ENCODE measurements around the gene AIP.
"Not testable (repeated sequence)": the region's sequence is repeated elsewhere in the genome, so short reads cannot be mapped to it uniquely, and the experiment has no call there.

AIP gene

DNA sequence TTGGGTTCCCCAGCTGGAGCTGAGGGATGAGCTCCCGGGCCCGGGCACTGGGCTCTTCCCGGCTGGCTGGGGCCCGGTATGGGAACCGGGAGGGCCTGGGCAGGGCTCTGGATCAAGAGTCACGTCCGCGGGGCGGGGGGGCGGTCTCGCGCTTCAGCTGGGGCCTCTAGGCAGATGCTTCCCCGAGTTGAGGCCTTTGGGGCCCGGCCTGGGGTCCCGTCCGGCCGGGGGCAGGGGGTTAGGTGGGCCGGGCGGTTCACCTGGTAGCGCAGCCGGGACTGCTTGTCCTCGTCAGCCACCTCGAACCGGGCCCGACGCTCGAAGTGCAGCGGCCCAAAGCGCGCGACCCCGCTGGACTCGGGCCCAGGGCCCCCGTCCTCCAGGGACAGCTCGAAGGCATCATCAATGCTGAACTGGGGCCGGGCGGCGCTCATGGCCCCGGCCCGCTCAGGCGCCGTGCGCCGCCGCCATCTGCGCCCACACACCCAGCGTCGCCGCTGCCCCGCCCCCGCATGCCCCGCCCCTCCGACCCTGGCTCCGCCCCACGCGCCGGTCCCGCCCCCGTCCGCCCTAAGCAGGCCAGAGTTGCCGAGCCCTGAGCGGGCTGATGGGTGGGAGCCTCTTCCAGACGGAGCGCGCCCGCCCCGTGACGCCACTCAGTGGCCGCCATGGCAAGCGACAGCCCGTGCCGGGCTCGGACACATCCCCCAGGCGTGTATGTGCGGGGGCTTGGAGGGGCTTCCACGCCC is 13.9 kb upstream of the AIP start, which contains the start of gene TMEM134:
Gene TMEM134 (minus strand): TSS at position 493 of the 749 bp plus-strand sequence. CDS start 59 bp downstream, at position 434.
- peak; percentile 87 for DNase-seq (ENCODE audit: low read depth)

DNA sequence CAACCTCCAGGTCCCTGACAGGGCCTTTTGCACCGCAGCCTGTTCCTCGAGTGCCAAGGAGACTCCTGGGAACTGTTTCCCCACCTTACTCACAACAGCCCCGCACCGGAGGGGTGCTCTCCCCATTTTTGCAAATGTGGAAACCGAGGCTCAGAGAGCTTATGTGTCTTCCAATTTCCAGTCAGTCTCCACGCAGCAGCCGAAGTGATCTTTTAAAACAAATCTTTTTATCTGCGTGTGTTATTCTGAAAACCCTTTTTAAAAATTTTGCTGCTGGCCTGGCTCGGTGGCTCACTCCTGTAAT is 13.4 kb upstream of the AIP start:
- DNase-seq (ENCODE audit: low read depth), result no peak

DNA sequence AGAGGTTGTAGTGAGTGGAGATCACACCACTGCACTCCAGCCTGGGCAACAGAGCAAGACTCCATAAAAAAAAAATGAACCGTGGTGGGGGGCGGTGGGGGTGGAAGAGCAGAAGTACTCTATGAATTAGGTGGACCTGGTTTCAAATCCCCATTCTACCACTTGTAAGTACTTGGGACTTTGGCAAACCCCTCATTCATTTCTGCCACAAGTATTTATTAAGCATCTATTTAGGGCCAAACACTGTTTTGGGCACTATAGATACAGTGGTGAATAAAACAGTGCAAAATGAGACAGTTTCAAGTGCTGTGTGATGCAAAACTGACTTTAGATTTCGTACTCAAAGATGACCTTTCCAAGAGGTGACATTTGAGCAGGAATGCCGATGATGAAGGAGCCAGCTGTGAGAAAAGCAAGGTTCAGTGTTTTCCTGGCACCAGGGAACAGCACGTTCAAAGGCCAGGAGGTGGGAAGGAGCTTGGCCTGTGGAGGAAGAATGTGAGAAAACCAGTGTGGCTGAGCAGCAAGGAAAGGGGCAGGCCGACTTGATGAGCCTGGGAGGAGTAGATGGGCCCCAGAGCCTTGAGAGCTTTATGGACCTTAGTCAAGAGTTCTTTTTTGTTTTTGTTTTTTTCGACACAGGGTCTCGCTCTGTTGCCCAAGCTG is 12.4 kb upstream of the AIP start:
- no peak for DNase-seq (ENCODE audit: low read depth)

DNA sequence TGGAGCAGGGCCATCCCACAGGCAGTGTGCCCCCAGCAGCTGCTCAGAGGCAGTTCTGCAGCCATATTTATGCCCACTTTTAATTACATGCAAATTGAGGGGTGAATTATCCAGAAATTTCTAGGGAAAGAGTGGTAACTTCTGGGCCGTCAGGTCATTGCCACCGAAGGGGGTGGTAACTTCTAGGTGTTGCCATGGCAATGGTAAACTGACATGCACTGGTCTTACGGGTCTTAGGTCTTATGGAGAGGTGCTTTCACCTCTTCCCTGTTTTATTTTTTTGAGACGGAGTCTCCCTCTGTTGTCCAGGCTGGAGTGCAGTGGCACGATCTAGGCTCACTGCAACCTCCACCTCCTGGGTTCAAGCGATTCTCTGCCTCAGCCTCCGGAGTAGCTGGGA is 9.9 kb upstream of the AIP start:
- no peak for DNase-seq (ENCODE audit: low read depth)

DNA sequence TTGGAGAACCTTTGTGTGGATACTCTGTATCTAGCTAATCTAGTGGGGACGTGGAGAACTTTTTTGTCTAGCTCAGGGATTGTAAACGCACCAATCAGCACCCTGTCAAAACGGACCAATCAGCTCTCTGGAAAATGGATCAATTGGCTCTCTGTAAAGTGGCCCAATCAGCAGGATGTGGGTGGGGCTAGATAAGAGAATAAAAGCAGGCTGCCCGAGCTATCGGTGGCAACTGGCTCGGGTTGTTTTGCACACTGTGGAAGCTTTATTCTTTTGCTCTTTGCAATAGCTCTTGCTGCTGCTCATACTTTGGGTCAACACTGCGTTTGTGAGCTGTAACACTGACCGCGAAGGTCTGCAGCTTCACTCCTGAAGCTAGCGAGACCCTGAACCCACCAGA is 6.1 kb upstream of the AIP start:
- not testable (repeated sequence) for DNase-seq (ENCODE audit: low read depth)

DNA sequence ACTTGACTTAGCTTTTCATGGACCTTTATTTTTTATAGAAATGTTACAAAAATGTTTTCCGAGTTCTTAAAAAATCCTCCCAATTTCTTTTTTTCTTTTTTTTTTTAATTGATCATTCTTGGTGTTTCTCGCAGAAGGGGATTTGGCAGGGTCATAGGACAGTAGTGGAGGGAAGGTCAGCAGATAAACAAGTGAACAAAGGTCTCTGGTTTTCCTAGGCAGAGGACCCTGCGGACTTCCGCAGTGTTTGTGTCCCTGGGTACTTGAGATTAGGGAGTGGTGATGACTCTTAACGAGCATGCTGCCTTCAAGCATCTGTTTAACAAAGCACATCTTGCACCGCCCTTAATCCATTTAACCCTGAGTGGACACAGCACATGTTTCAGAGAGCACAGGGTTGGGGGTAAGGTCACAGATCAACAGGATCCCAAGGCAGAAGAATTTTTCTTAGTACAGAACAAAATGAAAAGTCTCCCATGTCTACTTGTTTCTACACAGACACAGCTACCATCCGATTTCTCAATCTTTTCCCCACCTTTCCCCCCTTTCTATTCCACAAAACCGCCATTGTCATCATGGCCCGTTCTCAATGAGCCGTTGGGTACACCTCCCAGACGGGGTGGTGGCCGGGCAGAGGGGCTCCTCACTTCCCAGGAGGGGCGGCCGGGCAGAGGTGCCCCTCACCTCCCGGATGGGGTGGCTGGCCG is 5.3 kb upstream of the AIP start:
- DNase-seq (ENCODE audit: low read depth), result not testable (repeated sequence)

DNA sequence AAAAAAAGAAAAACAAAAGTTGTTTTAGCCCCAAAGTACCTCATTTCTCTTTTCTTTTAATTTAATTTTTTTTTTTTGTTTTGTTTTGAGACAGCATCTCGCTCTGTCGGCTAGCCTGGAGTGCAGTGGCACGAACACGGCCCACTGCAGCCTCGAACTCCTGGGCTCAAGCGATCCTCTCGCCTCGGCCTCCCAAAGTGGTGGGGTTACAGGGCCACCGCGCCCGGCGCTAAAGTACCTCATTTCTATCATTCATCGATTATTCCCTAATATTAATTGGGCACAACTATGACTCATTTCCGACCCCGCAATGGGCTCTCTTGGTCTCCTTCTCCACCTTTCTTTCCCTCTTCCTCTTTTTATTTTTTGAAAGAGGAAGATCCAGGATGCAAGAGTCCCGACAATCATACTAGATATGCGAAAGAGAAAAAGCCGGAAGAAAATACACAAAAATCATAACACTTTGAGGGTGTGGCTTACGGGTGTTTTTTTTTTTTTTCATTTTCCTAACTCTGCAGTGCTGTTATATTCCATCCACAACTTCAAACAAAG is 475 bp upstream of the AIP start:
- DNase-seq (ENCODE audit: low read depth), result no peak

DNA sequence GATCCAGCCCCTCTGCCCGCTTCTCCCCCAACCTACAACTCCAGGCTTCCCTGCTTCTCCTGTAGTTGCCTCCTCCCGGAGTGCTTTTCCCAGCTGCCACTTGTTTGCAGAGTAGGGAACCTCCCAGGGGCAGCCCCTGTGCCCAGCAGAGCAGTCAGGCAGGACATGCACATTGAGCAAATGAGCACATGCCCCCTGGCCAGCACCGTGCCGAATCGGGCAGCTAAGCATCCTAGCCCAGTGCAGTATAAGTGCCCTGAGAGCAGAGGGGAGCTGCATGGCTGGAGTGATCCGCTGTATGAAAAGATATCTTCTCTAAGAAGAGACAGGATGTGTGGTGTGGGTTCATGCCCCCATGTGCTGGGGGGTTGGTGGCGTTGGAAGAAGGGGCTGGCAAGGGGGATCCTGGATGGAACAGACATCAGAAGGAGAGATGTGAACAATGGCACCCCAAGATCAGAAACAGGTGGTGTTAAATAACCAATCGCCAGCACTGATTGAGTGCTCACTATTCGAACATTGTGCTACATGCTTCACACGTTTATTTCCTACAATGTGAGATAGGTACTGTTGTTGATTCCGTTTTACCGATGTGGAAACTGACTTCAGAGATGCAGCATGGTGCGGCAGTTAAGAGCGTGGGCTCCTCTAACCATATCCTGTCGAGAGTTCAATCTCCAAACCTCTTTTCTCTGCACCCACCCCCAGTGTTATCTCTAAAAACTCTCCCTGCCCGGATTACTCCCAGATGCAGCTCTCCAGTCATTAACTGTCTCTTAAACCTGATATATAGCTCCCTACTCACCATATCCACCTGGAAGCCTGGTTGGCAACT is 1.2 kb downstream of the AIP start:
- peak; percentile 30 for DNase-seq (ENCODE audit: low read depth)

DNA sequence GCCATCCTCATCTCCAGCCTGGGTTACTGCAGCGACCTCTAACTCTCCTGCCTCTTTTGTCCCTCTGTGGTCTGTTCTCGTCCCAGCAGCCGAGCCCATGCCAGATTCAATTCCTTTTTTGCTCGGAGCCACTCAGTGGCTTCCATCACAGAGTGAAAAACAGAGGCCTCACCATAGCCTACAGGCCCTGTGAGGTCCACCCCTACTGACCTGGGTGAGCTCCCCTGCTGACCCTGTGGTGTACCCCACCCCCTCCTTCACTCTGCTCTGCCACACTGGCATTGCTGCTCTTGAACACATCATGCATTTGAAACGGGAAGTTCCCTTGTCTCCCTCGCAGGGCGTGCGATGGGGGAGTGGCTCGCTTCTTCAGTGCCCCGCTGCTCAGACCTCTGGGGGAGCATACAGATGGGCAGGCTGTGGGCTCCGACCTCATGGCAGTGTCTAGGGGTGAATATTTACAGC is 2.1 kb downstream of the AIP start:
- DNase-seq (ENCODE audit: low read depth), result peak; percentile 67

DNA sequence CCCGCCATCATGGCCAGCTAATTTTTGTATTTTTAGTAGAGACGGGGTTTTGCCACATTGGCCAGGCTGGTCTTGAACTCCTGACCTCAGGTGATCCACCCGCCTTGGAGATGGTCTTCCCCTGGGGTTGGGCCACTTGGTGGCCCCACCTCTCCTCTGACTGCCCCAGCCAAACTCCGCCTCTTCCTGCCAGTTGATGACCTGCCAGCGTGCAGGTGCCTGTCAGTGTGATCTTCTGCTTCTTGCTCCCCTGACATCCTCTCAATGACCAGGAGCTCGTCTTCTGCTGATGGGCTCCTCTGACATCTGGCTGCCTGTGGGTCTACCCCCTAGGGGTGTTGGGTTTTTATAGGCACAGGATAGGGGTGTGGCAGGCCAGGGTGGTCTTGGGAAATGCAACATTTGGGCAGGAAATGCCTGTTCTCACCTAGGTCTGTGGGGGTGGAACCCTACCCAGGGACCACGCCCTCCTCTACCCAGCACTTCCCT is 3.1 kb downstream of the AIP start:
- peak; percentile 35 for DNase-seq (ENCODE audit: low read depth)

DNA sequence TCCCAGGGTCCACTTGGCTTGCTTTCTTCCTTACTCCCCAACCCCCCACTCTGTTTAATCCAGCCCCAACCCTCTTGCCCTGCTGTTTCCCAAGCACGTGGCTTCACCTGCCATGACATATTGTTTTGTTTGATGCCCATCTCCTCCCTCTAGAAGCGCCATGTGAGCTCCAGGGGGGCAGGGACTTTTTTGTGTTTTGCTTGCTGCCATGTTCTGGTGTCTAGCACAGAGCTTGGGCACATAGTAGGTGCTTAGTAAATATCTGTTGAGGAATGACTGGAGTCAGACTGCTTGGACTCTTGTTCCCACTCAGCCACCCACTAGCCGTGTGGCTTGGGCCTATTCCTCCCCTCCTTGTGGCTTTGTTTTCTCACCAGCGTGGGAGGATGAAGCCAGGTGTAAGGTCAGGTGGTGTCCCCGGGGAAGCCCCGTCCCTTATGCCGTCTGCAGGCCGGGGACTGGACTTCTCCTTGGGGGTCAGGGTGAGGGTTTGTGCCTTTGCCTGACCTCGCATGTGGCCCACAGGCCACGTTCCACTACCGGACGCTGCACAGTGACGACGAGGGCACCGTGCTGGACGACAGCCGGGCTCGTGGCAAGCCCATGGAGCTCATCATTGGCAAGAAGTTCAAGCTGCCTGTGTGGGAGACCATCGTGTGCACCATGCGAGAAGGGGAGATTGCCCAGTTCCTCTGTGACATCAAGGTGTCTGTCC is 3.8 kb downstream of the AIP start:
- peak; percentile 29 for DNase-seq (ENCODE audit: low read depth)

DNA sequence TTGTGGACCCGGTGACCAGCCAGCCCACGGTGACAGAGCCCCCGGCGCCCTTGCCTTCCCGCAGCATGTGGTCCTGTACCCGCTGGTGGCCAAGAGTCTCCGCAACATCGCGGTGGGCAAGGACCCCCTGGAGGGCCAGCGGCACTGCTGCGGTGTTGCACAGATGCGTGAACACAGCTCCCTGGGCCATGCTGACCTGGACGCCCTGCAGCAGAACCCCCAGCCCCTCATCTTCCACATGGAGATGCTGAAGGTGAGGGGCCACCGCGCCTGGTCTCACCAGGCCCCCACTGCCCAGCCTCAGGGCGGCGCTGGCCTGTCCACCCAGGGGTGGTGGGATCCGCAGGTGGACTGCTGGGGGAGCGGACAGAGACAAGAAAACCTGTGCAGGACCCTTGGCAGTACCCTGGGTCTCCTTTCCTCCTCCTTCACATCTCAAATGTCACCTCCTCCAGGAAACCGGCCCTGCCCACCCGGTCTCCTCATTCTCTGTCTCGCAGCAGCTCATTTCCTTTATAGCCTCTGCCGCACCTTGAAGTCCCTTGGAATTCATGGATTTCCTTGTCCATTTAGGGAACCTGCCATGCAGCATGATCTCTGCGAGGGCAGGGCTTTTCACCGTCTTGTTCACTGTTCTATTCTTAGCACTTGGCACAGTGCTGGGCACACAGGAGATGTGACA is 6.5 kb downstream of the AIP start:
- DNase-seq (ENCODE audit: low read depth), result no peak

DNA sequence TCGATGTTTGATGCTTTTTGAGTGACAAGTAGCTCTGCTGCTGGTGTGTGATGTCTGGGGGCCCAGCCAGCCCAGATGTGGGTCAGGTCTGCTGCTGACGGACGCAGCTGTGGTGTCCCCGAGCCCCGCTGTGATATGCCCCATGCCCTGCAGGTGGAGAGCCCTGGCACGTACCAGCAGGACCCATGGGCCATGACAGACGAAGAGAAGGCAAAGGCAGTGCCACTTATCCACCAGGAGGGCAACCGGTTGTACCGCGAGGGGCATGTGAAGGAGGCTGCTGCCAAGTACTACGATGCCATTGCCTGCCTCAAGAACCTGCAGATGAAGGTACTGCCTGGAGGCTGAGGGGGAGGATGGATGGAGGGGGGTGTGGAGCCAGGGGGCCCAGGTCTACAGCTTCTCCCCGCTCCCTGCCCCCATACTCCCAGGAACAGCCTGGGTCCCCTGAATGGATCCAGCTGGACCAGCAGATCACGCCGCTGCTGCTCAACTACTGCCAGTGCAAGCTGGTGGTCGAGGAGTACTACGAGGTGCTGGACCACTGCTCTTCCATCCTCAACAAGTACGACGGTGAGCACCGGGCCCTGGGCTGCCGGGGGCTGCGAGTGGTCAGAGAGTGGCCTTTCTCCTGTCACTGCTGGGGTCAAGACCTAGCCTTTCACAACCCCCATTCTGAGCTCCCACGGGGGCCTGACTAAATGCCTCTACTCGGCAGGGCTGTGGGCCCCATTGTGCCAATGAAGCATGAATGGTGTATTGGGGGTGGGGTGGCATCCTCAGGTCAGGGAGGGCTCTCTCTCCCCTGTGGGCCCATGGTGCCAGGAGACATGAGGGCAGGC is 7.3 kb downstream of the AIP start:
- DNase-seq (ENCODE audit: low read depth), result no peak

DNA sequence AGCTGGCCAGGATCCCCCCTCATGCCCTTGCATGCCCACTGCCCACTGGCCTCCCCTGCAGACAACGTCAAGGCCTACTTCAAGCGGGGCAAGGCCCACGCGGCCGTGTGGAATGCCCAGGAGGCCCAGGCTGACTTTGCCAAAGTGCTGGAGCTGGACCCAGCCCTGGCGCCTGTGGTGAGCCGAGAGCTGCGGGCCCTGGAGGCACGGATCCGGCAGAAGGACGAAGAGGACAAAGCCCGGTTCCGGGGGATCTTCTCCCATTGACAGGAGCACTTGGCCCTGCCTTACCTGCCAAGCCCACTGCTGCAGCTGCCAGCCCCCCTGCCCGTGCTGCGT is 7.9 kb downstream of the AIP start:
- no peak for DNase-seq (ENCODE audit: low read depth)

DNA sequence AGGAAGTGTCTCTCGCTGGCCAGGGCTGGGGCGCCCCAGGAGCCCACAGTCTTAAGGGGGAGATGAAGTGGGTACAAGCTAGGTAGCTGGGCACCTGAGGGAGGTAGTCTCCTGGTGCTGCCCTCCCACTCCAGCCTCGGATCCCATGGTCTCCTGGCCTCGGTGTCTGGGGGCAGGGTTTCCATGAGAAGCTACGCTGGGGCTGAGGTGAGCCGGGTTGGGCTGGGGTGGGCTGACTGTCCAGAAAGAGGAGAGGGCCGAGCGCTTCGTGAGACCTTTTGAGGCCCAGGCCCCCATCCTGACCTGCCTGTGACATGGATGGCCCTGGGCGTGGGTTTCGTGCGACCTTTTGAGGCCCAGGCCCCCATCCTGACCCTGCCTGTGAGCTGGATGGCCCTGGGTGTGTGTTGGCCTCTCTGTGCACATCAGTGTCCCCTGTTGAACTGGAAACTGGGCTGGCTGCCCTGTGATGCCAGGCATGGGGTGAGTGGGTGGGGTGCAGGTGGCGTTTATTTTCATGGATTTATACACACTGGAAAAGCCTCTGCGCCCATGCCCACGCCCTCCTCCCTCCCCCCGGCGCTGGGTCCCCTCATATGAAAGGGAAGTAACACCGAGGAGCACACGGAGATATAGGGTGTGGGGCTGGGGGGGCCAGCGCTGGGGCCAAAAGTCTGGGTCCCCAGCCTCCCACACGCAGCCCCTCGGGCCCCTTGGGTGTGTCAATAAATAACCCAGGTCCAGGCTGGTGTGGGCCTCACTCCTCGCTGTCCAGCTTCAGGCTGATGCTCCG is 8.6 kb downstream of the AIP start:
- DNase-seq (ENCODE audit: low read depth), result no peak

DNA sequence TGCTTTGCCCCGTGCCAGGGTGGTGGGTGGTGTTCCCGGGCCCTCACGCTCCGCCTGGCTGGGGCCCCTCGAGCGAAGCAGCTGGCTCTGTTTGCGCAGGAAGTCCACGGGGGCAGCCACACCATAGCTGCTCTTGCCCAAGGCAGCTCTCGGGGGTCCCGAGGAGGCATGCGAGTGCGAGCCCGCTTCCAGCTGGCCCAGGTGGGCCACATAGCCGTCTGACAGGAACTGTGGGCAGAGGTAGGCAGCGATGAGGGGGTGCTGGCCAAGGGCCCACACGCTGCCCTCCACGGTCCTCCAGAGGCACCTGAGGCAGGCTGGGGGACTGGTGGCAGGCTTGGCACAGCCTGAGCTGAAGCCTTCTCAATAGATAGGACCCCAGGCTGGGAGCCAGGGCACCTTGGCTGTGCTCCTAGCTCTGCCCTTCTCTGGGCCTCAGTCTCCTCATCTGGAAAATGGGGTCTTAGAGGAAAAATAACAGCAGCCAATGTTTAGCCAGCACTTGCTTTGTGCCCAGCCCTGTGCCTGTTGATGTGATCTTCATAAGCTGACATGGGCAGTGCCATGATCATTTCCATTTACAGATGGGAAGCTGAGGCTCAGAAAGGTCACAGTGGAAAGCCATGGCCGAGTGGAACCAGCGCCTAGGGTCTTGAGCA is 9.4 kb downstream of the AIP start:
- no peak for DNase-seq (ENCODE audit: low read depth)

DNA sequence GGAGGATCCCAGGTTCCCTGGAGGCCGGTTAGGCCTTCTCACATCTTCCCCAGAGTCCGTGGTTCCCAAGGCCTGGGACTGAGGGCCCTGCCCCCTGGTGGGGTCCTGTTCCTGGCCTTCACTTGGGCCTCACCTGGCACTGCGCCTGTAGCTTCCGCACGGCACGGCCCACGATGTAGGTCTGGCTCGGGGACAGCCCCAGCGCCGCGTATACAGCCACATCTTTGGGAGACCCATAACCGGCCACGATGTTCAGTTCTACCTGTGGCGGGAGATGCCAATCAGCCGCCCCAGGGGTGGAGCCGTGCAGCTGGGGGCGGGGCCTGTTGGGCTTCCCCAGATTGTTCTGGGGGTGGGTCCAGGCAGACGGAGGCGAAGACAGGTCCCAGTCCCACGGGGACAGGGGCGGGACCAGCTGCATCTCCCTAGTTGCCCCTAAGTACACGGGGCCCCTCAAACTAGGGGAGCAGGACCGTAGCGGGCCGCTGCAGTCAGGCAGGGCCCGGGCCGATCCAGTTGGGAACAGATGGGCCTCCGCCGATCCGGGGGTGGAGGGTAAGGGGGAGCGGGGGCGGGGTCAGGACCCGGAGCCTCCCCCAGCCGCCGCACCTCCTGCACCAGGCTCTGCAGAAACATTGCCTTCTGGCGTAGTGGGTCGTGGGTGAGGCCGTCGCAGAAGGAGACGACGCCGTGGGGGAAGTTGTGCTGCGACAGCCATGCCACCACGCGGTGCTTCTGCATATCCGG is 10.1 kb downstream of the AIP start:
- peak; percentile 20 for DNase-seq (ENCODE audit: low read depth)
